Measurements from ENCODE around the gene MBOAT2.
A peak's percentile ranks its signal among the peaks of the same experiment; 100 is the strongest.

Gene MBOAT2

GRCh38 chr2:8872821-8873432 is 130.6 kb downstream of the MBOAT2 start:
- H3K27ac ChIP-seq (replicated peaks; ENCODE audit: low read length), result no peak overlapping the region
- no peak overlapping the region for H2BK120ac ChIP-seq (ENCODE audit: low read depth, low read length)
- no peak overlapping the region for H3K18ac ChIP-seq (ENCODE audit: low read length)
- no peak overlapping the region for H2BK15ac ChIP-seq (ENCODE audit: low read length)
- H3K36me3 ChIP-seq (replicated peaks in 1 of 2; ENCODE audit: control insufficient read depth in 2 of 2, insufficient read depth in 2 of 2, low read length in 2 of 2), result peaks cover 0 to 42% of the 10 kb centered on the region in 2 donors
- no peak overlapping the region for H3K9ac ChIP-seq (ENCODE audit: low read depth, low read length, poor library complexity)
- no peak overlapping the region for H3K14ac ChIP-seq (ENCODE audit: low read length)
- H3K27me3 ChIP-seq (ENCODE audit: control insufficient read depth in 3 of 3, insufficient read depth in 3 of 3, low read depth in 1 of 3, low read length in 3 of 3), result no peaks in the 10 kb centered on the region
- peaks cover 0 to 3% of the 10 kb centered on the region in 2 donors for H3K4me1 ChIP-seq (ENCODE audit: control insufficient read depth in 2 of 2, insufficient read depth in 1 of 2, low read depth in 1 of 2, low read length in 2 of 2)
- no peak overlapping the region for H2AK5ac ChIP-seq (ENCODE audit: low read depth, low read length)
- H3K4ac ChIP-seq (ENCODE audit: low read length), result no peak overlapping the region
- no peaks in the 10 kb centered on the region for H3K9me3 ChIP-seq (replicated peaks in 1 of 2; ENCODE audit: control insufficient read depth in 2 of 2, insufficient read depth in 1 of 2, low read depth in 1 of 2, low read length in 2 of 2)
- H3K4me2 ChIP-seq (ENCODE audit: insufficient read depth, low read length, poor library complexity, severe bottlenecking), result no peak overlapping the region
- no peaks in the 10 kb centered on the region for H3K79me1 ChIP-seq (ENCODE audit: low read depth, low read length)
- H4K8ac ChIP-seq (ENCODE audit: low read depth, low read length), result no peak overlapping the region
- H4K91ac ChIP-seq (ENCODE audit: low read depth, low read length, poor library complexity), result no peak overlapping the region
- DNase-seq (ENCODE audit: low spot score), result peak; percentile 15
- no peak overlapping the region for H2BK12ac ChIP-seq (ENCODE audit: low read length)
- H2AFZ ChIP-seq (ENCODE audit: low read length), result no peak overlapping the region
- no peak overlapping the region for H3K23ac ChIP-seq (ENCODE audit: low read depth, low read length, poor library complexity)
- H3K4me3 ChIP-seq (ENCODE audit: low read length in 2 of 2), result no peak overlapping the region
- no peak overlapping the region for H2BK5ac ChIP-seq (ENCODE audit: low read length)
- WGBS, 2 donors (ENCODE audit: extremely low coverage in 2 of 2, insufficient read length in 2 of 2, insufficient replicate concordance in 1 of 2), result no CpG with 5 or more reads among the region's 11 CpGs

GRCh38 chr2:8870441-8870840 is 133.0 kb downstream of the MBOAT2 start:
- no peak overlapping the region for H2AK5ac ChIP-seq (ENCODE audit: low read depth, low read length)
- DNase-seq (ENCODE audit: low spot score), result no peak

GRCh38 chr2:8867363-8867762 is 136.1 kb downstream of the MBOAT2 start:
- H3K27me3 ChIP-seq (ENCODE audit: control insufficient read depth in 3 of 3, insufficient read depth in 3 of 3, low read depth in 1 of 3, low read length in 3 of 3), result no peaks in the 10 kb centered on the region
- peaks cover 0 to 23% of the 10 kb centered on the region in 2 donors for H3K36me3 ChIP-seq (replicated peaks in 1 of 2; ENCODE audit: control insufficient read depth in 2 of 2, insufficient read depth in 2 of 2, low read length in 2 of 2)
- H3K4me2 ChIP-seq (ENCODE audit: insufficient read depth, low read length, poor library complexity, severe bottlenecking), result no peak overlapping the region
- H2BK120ac ChIP-seq (ENCODE audit: low read depth, low read length), result no peak overlapping the region
- H3K18ac ChIP-seq (ENCODE audit: low read length), result no peak overlapping the region
- no peak overlapping the region for H3K23ac ChIP-seq (ENCODE audit: low read depth, low read length, poor library complexity)
- no peaks in the 10 kb centered on the region for H3K9me3 ChIP-seq (replicated peaks in 1 of 2; ENCODE audit: control insufficient read depth in 2 of 2, insufficient read depth in 1 of 2, low read depth in 1 of 2, low read length in 2 of 2)
- no peak overlapping the region for H3K4me3 ChIP-seq (ENCODE audit: low read length in 2 of 2)
- WGBS, 2 donors (ENCODE audit: extremely low coverage in 2 of 2, insufficient read length in 2 of 2, insufficient replicate concordance in 1 of 2), result no CpG with 5 or more reads among the region's 3 CpGs
- H4K91ac ChIP-seq (ENCODE audit: low read depth, low read length, poor library complexity), result no peak overlapping the region
- no peak overlapping the region for H2AFZ ChIP-seq (ENCODE audit: low read length)
- H2BK5ac ChIP-seq (ENCODE audit: low read length), result no peak overlapping the region
- H2BK15ac ChIP-seq (ENCODE audit: low read length), result no peak overlapping the region
- no peak for DNase-seq (ENCODE audit: low spot score)
- H4K8ac ChIP-seq (ENCODE audit: low read depth, low read length), result no peak overlapping the region
- no peak overlapping the region for H3K4ac ChIP-seq (ENCODE audit: low read length)
- H3K79me1 ChIP-seq (ENCODE audit: low read depth, low read length), result no peaks in the 10 kb centered on the region
- no peak overlapping the region for H2BK12ac ChIP-seq (ENCODE audit: low read length)
- H3K4me1 ChIP-seq (ENCODE audit: control insufficient read depth in 2 of 2, insufficient read depth in 1 of 2, low read depth in 1 of 2, low read length in 2 of 2), result no peaks in the 10 kb centered on the region
- H2AK5ac ChIP-seq (ENCODE audit: low read depth, low read length), result no peak overlapping the region
- H3K9ac ChIP-seq (ENCODE audit: low read depth, low read length, poor library complexity), result no peak overlapping the region
- no peak overlapping the region for H3K14ac ChIP-seq (ENCODE audit: low read length)
- H3K27ac ChIP-seq (replicated peaks; ENCODE audit: low read length), result no peak overlapping the region

More at GRCh38 chr2:8870441-8870840, 133.0 kb downstream of the MBOAT2 start:
- Histone ChIP-seq H3K9me3 (replicated peaks in 1 of 2; ENCODE audit: control insufficient read depth in 2 of 2, insufficient read depth in 1 of 2, low read depth in 1 of 2, low read length in 2 of 2) (no peaks in the 10 kb centered on the region), H3K27ac (replicated peaks; ENCODE audit: low read length) (no peak overlapping the region), H2BK5ac (ENCODE audit: low read length) (no peak overlapping the region), H3K23ac (ENCODE audit: low read depth, low read length, poor library complexity) (no peak overlapping the region), H3K4me2 (ENCODE audit: insufficient read depth, low read length, poor library complexity, severe bottlenecking) (no peak overlapping the region), H3K4me1 (ENCODE audit: control insufficient read depth in 2 of 2, insufficient read depth in 1 of 2, low read depth in 1 of 2, low read length in 2 of 2) (no peaks in the 10 kb centered on the region), H4K8ac (ENCODE audit: low read depth, low read length) (no peak overlapping the region), H3K18ac (ENCODE audit: low read length) (no peak overlapping the region), H2BK120ac (ENCODE audit: low read depth, low read length) (no peak overlapping the region), H2BK15ac (ENCODE audit: low read length) (no peak overlapping the region), H3K4me3 (ENCODE audit: low read length in 2 of 2) (no peak overlapping the region), H3K14ac (ENCODE audit: low read length) (no peak overlapping the region), H2AFZ (ENCODE audit: low read length) (no peak overlapping the region), H3K9ac (ENCODE audit: low read depth, low read length, poor library complexity) (no peak overlapping the region), H3K79me1 (ENCODE audit: low read depth, low read length) (no peaks in the 10 kb centered on the region), H3K36me3 (replicated peaks in 1 of 2; ENCODE audit: control insufficient read depth in 2 of 2, insufficient read depth in 2 of 2, low read length in 2 of 2) (peaks cover 0 to 25% of the 10 kb centered on the region in 2 donors), H3K27me3 (ENCODE audit: control insufficient read depth in 3 of 3, insufficient read depth in 3 of 3, low read depth in 1 of 3, low read length in 3 of 3) (no peaks in the 10 kb centered on the region), H4K91ac (ENCODE audit: low read depth, low read length, poor library complexity) (no peak overlapping the region), H2BK12ac (ENCODE audit: low read length) (no peak overlapping the region), H3K4ac (ENCODE audit: low read length) (no peak overlapping the region)
- WGBS, 2 donors (ENCODE audit: extremely low coverage in 2 of 2, insufficient read length in 2 of 2, insufficient replicate concordance in 1 of 2), result no CpG with 5 or more reads among the region's 2 CpGs

- Histone ChIP-seq H3K27me3 (ENCODE audit: control insufficient read depth in 3 of 3, insufficient read depth in 3 of 3, low read depth in 1 of 3, low read length in 3 of 3) (no peaks in the 10 kb centered on the region), H3K4me2 (ENCODE audit: insufficient read depth, low read length, poor library complexity, severe bottlenecking) (no peak overlapping the region), H3K23ac (ENCODE audit: low read depth, low read length, poor library complexity) (no peak overlapping the region), H2AFZ (ENCODE audit: low read length) (no peak overlapping the region), H3K4me1 (ENCODE audit: control insufficient read depth in 2 of 2, insufficient read depth in 1 of 2, low read depth in 1 of 2, low read length in 2 of 2) (no peaks in the 10 kb centered on the region), H3K27ac (replicated peaks; ENCODE audit: low read length) (no peak overlapping the region), H2BK5ac (ENCODE audit: low read length) (no peak overlapping the region), H2AK5ac (ENCODE audit: low read depth, low read length) (no peak overlapping the region), H3K9me3 (replicated peaks in 1 of 2; ENCODE audit: control insufficient read depth in 2 of 2, insufficient read depth in 1 of 2, low read depth in 1 of 2, low read length in 2 of 2) (no peaks in the 10 kb centered on the region), H2BK120ac (ENCODE audit: low read depth, low read length) (no peak overlapping the region), H3K18ac (ENCODE audit: low read length) (no peak overlapping the region), H2BK15ac (ENCODE audit: low read length) (no peak overlapping the region), H3K4me3 (ENCODE audit: low read length in 2 of 2) (no peak overlapping the region), H3K4ac (ENCODE audit: low read length) (no peak overlapping the region), H3K36me3 (replicated peaks in 1 of 2; ENCODE audit: control insufficient read depth in 2 of 2, insufficient read depth in 2 of 2, low read length in 2 of 2) (peaks cover 0 to 24% of the 10 kb centered on the region in 2 donors), H3K9ac (ENCODE audit: low read depth, low read length, poor library complexity) (no peak overlapping the region), H3K79me1 (ENCODE audit: low read depth, low read length) (no peaks in the 10 kb centered on the region), H4K91ac (ENCODE audit: low read depth, low read length, poor library complexity) (no peak overlapping the region), H3K14ac (ENCODE audit: low read length) (no peak overlapping the region), H2BK12ac (ENCODE audit: low read length) (no peak overlapping the region), H4K8ac (ENCODE audit: low read depth, low read length) (no peak overlapping the region)
- WGBS, 2 donors (ENCODE audit: extremely low coverage in 2 of 2, insufficient read length in 2 of 2, insufficient replicate concordance in 1 of 2), result no CpG with 5 or more reads among the region's 10 CpGs
- DNase-seq (ENCODE audit: low spot score), result no peak
These were observed 140.0 kb downstream of the MBOAT2 start for GRCh38 chr2:8863331-8863953.

All from neuronal stem cell (in vitro differentiated cells).